Neutrophil (primary cell): ENCODE data around the gene ROPN1B.

Source experiments
- H3K27ac ChIP-seq: fragments of 200-600 bp; sonication (generic); 2 replicates; pipeline ENCODE4 v1.5.1; 2016; ENCODE audit warnings: mild to moderate bottlenecking, moderate library complexity
- H3K27me3 ChIP-seq: fragments of 200-600 bp; sonication (generic); 2 replicates; pipeline ENCODE4 v1.6.0; 2016; ENCODE audit warnings: mild to moderate bottlenecking
- H3K36me3 ChIP-seq: fragments of 200-600 bp; sonication (generic); 2 replicates; pipeline ENCODE4 v1.5.1; 2017
- H3K4me1 ChIP-seq, 2 experiments: fragments of 200-600 bp in 1 of 2; sonication (generic) in 1 of 2; 1 replicate in 1 of 2; 2 replicates in 1 of 2; pipeline versions ENCODE4 v1.5.1 to v1.6.1; 2013 to 2016; ENCODE audit warnings: low read depth in 1 of 2, low read length in 1 of 2, mild to moderate bottlenecking in 1 of 2, moderate library complexity in 1 of 2; ENCODE audit not compliant: control insufficient read depth in 1 of 2, insufficient read depth in 1 of 2
- H3K4me3 ChIP-seq, 2 experiments: fragments of 200-600 bp in 1 of 2; sonication (generic) in 1 of 2; 1 replicate in 1 of 2; 2 replicates in 1 of 2; pipeline ENCODE4 v1.5.1; 2013 to 2016; ENCODE audit warnings: low read depth in 1 of 2, low read length in 1 of 2, mild to moderate bottlenecking in 1 of 2, moderate library complexity in 1 of 2
- H3K9me3 ChIP-seq: fragments of 200-600 bp; sonication (generic); 2 replicates; pipeline ENCODE4 v1.5.1; 2016
- CTCF ChIP-seq: fragments of 200-600 bp; sonication (generic); IDR thresholded peaks from 2 replicates; pipeline ENCODE4 v1.5.1; 2016; ENCODE audit warnings: antibody characterized with exemption

The ROPN1B gene

GRCh38 chr3:126025862-126026261 is 56.9 kb downstream of the ROPN1B start:
- no peaks in the 10 kb centered on the region for H3K9me3 ChIP-seq
- no peaks in the 10 kb centered on the region for H3K4me1 ChIP-seq
- no peak overlapping the region for H3K27ac ChIP-seq
- TF ChIP-seq CTCF: no peak
- no peaks in the 10 kb centered on the region for H3K36me3 ChIP-seq
- no peaks in the 10 kb centered on the region for H3K27me3 ChIP-seq
- no peak overlapping the region for H3K4me3 ChIP-seq

GRCh38 chr3:126026277-126026751 is 57.3 kb downstream of the ROPN1B start:
- H3K4me1 ChIP-seq: no peaks in the 10 kb centered on the region
- H3K9me3 ChIP-seq: no peaks in the 10 kb centered on the region
- H3K4me3 ChIP-seq: no peak overlapping the region
- H3K27ac ChIP-seq: no peak overlapping the region
- no peaks in the 10 kb centered on the region for H3K36me3 ChIP-seq
- no peaks in the 10 kb centered on the region for H3K27me3 ChIP-seq
- TF ChIP-seq CTCF: no peak

- H3K9me3 ChIP-seq: no peaks in the 10 kb centered on the region
- H3K27me3 ChIP-seq: no peaks in the 10 kb centered on the region
- H3K36me3 ChIP-seq: no peaks in the 10 kb centered on the region
- TF ChIP-seq CTCF: no peak
- H3K27ac ChIP-seq: no peak overlapping the region
- no peak overlapping the region for H3K4me3 ChIP-seq
- H3K4me1 ChIP-seq: no peaks in the 10 kb centered on the region
Measured at GRCh38 chr3:126026761-126027160, 57.8 kb downstream of the ROPN1B start.

GRCh38 chr3:126028096-126028495 is 59.1 kb downstream of the ROPN1B start:
- Histone ChIP-seq H3K4me1 (no peaks in the 10 kb centered on the region), H3K9me3 (no peaks in the 10 kb centered on the region), H3K36me3 (no peaks in the 10 kb centered on the region), H3K27ac (no peak overlapping the region), H3K27me3 (no peaks in the 10 kb centered on the region), H3K4me3 (no peak overlapping the region)
- TF ChIP-seq CTCF: no peak

- Histone ChIP-seq H3K27ac (no peak overlapping the region), H3K4me3 (no peak overlapping the region), H3K36me3 (no peaks in the 10 kb centered on the region), H3K9me3 (no peaks in the 10 kb centered on the region), H3K4me1 (no peaks in the 10 kb centered on the region), H3K27me3 (no peaks in the 10 kb centered on the region)
- no peak for TF ChIP-seq CTCF
Measured at GRCh38 chr3:126029241-126029640, 60.3 kb downstream of the ROPN1B start.

- H3K27ac ChIP-seq: no peak overlapping the region
- no peaks in the 10 kb centered on the region for H3K36me3 ChIP-seq
- no peaks in the 10 kb centered on the region for H3K9me3 ChIP-seq
- H3K27me3 ChIP-seq: no peaks in the 10 kb centered on the region
- no peak for TF ChIP-seq CTCF
- H3K4me1 ChIP-seq: no peaks in the 10 kb centered on the region
- H3K4me3 ChIP-seq: no peak overlapping the region
Measured at GRCh38 chr3:126030455-126030854, 61.5 kb downstream of the ROPN1B start.
